Cardiac fibroblast (primary cell): ENCODE data around the gene CCDC9B.

ENCODE experiments used
- DNase-seq, 2 donors: peaks; one replicate each; pipeline versions ENCODE4 v3.0.0 to v3.0.0-alpha.2; 2010; ENCODE audit warnings: low read depth in 2 of 2
- H3K4me3 ChIP-seq, 2 donors: replicated peaks in 1 of 2; 1 replicate in 1 of 2; 2 replicates in 1 of 2; pipeline ENCODE4 v1.5.1; 2011; ENCODE audit warnings: low read depth in 2 of 2, low read length in 2 of 2, mild to moderate bottlenecking in 2 of 2, moderate library complexity in 1 of 2
- CTCF ChIP-seq: IDR thresholded peaks from one replicate; pipeline ENCODE4 v1.5.1; 2011; ENCODE audit warnings: low read depth, mild to moderate bottlenecking, low read length, inconsistent platforms

CCDC9B gene

GRCh38 chr15:40329804-40330203 is 10.9 kb downstream of the CCDC9B start:
- DNase-seq: peak in 1 of 2 donors; percentile 89
- no peak overlapping the region for H3K4me3 ChIP-seq
- TF ChIP-seq CTCF: no peak

GRCh38 chr15:40328751-40329150 is 12.0 kb downstream of the CCDC9B start:
- no peak for TF ChIP-seq CTCF
- no peak overlapping the region for H3K4me3 ChIP-seq
- no peak for DNase-seq

DNA sequence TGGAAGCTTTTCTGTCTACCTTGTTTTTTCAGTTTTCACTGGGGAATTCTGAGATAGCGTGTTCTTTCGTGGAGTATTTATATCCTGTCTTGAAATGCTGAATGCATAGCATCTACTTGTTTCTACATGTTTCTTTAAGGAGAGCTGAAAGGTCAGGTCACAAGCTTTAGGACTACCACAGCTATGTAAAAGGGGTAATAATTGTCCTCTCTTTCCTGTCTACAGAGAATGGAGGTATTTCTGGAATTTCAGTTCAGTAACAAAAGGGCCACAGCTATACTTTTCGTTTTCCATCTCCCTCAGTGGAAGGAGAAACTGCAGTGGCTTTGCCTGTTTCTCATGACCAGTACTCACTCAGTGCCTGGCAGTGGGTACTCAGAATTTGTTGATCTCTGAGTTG is 12.6 kb downstream of the CCDC9B start:
- peak; percentile 71 to 74 for DNase-seq
- TF ChIP-seq CTCF: no peak

DNA sequence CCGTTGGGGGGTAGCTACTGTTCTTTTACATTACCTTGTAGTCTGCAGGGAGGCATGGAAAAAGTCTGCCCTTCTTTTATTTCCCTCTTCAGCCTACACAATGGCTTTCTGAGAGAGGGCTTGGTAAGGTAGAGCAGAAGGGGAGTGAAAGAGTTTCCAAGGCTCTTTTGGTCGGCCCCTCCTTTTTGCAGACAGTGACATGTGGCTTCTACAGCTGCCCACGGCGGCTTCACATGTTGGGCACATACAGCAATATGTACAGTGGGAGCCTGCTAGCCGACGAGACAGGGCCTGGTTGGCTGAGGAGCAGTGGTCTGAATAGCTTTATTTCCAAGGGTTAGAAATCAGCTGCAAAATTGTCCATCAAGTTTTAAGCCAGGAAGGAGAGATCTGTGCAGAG is 13.3 kb downstream of the CCDC9B start:
- no peak overlapping the region for H3K4me3 ChIP-seq

More for the DNA sequence above, 12.6 kb downstream of the CCDC9B start:
- no peak overlapping the region for H3K4me3 ChIP-seq

DNA sequence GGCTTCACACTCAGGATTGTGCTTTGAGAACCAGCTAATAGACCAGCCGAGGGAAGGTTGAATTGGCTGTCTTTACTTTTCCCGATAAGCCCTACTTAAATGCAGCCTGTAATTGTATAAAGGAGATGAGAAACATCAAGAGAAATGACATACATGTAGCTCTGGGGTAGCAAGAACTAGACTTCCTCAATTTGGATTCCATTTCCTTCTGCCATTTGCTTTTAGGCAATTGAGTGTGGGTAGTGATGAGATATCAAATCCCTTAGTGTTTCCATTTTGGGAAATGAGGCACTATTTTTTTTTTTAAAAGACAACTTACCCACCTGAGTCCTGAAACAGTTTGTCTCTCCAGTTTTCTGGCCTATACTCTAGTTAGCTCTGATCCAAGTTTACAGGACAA is 15.0 kb downstream of the CCDC9B start:
- H3K4me3 ChIP-seq: peak overlapping the region in 1 of 2 donors; percentile 77
- no peak for TF ChIP-seq CTCF
- no peak for DNase-seq

More for the DNA sequence above, 13.3 kb downstream of the CCDC9B start:
- no peak for DNase-seq
- no peak for TF ChIP-seq CTCF

DNA sequence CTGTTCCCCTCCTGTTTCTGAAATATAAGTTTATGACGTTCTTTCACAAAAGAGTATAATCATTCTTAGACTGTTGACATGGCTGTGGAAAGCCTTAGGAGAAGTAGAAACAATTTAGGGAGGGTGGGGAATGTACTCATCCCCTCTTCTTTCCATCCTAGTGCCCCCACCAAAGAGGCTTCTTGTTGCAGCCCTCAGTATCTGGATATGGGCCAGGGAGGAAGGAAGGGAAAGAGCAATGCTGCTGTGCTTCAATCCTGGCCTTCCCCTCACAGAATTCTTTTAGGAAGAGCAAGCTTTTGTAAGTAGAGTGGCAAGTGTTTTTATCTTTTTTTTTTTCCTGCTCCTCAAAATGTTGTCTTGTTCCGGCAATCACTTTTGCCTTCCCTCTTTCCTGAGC is 15.6 kb downstream of the CCDC9B start:
- DNase-seq: peak in 1 of 2 donors; percentile 58
- TF ChIP-seq CTCF: no peak
- peak overlapping the region; percentile 75 to 77 for H3K4me3 ChIP-seq
